GM12874 (cell line): Measurements from ENCODE around the gene KIF1B.

ENCODE experiments used
- CTCF ChIP-seq: IDR thresholded peaks from 2 replicates; pipeline ENCODE4 v1.5.1; 2011; ENCODE audit warnings: low read depth, mild to moderate bottlenecking, control low read depth, low read length, moderate library complexity; ENCODE audit not compliant: insufficient read depth

Gene KIF1B

GRCh38 chr1:10280439-10281350 lies 70.3 kb downstream of the KIF1B start:
- no peak for TF ChIP-seq CTCF

GRCh38 chr1:10283318-10283984 lies 73.1 kb downstream of the KIF1B start:
- no peak for TF ChIP-seq CTCF

GRCh38 chr1:10286244-10286643 lies 75.9 kb downstream of the KIF1B start:
- TF ChIP-seq CTCF = no peak

- no peak for TF ChIP-seq CTCF
These were observed 76.8 kb downstream of the KIF1B start for GRCh38 chr1:10287023-10287645.

- TF ChIP-seq CTCF = no peak
These were observed 77.8 kb downstream of the KIF1B start for GRCh38 chr1:10288029-10288615.

- TF ChIP-seq CTCF = no peak
These were observed 81.3 kb downstream of the KIF1B start for GRCh38 chr1:10291705-10292104.

GRCh38 chr1:10292188-10292587 lies 81.8 kb downstream of the KIF1B start:
- no peak for TF ChIP-seq CTCF
